GM15510 (cell line): Measurements from ENCODE around the gene BCO2.

ENCODE experiments used
- POLR2A ChIP-seq: IDR thresholded peaks from 3 replicates; pipeline ENCODE4 v1.6.1; 2011; ENCODE audit warnings: borderline replicate concordance; ENCODE audit not compliant: insufficient read length; ENCODE audit errors: extremely low read depth

The BCO2 gene

DNA sequence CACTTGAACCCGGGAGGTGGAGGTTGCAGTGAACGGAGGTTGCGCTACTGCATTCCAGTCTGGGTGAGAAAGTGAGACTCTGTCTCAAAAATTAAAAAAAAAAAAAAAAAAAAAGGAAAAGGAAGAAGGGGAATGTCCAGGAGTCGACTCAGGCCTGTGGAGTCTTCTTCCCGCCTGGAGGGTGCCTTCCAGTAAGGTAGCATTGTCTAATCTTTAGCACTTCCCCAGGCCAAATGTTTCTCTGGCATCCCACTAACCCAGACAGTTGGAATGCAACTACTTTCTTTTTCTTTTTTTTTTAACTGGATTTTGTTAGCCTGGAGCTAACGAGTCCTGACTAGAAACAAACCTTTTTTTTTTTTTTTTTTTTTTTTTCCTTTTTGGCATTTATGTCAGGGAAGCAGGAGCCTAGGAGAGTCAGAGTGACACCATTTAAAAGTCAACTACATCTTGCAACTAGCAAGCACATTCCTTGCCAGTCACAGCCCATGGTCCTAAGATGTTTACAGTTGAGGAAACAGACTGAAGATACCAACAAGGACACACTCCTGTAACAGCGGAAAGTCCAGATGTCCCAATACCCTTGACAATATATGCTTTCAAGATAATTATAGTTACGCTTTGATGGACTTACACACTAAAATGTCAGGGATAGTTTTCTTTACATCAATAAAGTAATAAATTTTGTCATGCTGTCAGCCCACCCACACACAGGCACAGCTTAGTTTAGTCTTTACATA, 74.7 kb downstream of the BCO2 start:
- TF ChIP-seq POLR2A = no peak

DNA sequence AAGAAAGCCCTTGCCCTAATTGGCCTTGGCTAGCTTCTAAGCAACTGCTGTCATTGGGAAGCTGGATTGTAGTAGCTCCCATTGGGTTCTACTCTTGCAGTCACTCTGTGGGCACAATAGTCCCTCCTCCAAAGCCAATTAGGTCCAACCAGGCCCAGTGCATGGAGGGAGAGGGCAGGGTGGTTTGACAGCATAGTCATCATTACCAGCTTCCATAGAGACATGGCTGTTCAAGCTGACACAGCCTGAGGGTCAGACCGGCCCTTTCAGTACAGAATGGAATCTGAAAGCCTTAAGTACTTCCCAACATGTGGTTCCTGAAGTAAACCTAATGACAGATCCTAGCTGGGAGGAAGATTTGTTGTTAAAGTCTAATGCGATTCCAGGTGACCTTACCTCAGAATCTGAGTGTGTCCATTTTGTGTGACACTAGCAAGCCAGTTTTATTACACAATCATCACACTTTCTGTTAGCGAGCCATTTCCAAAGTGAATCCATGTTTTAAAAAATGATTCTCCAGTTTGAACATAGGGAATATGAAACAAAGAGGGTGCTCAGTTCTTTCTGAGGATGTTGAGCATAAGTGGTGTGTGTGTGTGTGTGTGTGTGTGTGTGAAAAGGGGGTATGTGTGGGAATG, 78.4 kb downstream of the BCO2 start:
- no peak for TF ChIP-seq POLR2A

GRCh38 chr11:112255067-112255720, 79.9 kb downstream of the BCO2 start:
- no peak for TF ChIP-seq POLR2A

DNA sequence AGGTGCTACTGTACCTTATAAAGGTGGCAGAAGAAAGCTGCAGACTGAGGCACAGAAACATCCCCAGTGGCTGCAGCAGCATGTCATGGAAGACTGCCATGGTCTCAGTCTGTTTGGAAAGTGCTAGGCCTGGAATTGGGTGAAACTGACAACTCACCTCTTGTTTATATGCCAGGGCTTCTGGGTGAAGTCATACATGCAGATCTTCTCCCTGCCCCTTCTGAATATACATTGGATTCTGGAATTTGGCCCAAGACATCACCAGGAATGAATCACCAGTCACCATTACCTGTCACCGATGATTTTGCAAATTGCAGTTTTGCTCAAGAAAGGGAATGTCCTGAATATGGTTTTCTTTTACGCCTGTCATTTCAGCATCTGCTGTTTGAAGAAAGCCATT, 85.2 kb downstream of the BCO2 start, which contains the start of gene PLET1:
Gene PLET1, minus strand, starts transcription at position 371 of the 400 bp plus-strand sequence. Its CDS starts 271 bp downstream, at position 100.
- TF ChIP-seq POLR2A = no peak

DNA sequence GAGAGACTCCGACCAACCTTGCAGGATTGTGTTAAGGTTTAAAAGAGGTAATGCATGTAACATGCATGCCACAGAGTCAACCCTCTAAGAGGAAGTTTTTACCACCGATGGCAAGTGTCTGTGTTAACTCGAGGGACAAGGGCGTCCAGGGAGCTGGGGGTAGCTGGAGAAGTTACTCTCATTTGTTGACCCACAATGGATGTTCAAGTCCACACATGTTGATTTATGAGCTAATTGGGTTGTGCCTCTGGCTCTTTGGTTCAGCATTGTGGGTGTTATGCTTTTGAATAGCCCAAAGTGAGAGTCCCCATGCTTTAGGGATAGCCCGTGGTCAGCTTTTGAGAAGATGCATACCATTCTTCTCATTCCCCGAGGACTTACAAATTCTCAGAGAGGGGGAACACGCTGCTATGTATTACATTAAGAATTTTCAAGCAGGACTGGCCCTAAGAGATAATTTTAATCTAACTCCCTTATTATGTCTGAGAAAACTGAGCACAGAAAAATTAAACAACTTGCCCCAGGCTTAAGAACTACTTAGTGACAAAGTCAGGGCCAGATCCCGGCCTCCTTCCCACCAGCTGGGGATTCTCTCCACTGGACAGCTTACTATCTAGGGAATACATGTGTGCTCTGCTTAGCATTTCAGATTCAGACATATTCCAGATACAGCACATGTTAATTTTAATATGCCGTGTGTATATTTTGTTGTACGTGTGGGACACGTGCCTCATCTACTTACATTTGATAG, 90.5 kb downstream of the BCO2 start:
- no peak for TF ChIP-seq POLR2A

GRCh38 chr11:112266410-112266778, 91.1 kb downstream of the BCO2 start:
- TF ChIP-seq POLR2A = no peak

- TF ChIP-seq POLR2A = no peak
Observed at GRCh38 chr11:112267188-112267591, 91.9 kb downstream of the BCO2 start.

DNA sequence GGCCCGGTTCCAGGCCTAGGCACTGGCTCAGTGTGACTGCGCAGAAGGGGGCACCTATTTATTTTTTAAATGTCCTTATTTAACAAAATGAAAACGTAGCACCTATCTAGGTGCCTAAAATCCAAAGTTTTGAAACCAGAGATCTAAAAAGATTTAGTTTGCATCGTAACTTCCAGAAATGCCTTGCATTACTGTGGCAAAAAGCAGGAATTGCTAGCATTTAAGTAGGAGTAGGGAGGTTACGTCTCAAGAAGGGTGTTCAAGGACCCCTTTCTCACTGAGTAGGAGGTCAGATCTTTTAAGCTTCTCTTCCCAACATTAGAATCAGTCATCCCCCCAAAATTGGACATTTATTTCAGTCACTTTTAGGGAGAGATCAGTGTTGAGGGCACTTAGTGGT, 93.1 kb downstream of the BCO2 start:
- TF ChIP-seq POLR2A = no peak
